ENCODE data around the gene GPA33.

Gene GPA33

DNA sequence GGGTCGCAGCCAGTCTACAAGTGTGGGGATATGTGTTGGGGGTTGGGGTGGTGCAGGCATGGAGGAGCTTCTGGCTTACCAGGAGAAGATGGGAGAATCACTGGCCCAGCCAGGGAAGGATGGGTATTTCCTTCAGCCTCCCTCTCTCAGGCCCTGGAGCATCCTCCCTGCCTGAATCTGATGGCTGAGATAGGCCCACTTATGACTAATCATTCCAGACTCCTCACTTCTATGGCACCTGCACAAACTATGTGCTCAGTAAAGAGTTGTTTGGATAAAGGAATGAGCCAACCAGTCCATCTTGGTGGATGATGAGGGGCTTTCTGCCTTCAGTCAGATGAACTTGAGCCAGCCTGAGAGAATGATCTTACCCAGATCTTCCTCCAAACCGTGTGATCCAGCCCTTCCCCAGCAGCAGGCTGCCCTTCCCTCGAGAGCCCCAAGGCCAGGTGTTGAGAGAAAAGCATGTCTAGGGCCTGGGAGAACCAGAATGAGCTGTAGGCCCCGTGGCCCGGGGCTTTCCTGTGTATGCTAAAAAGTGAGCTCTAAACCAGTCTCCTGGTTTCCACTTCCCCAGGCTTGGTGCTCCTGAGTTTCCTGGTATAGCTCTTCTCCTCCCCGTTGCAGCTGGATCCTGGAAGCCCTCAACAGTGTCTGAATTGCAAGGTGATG is 1.3 kb downstream of the GPA33 start:
- no peaks in the 10 kb centered on the region for H3K36me3 ChIP-seq (ENCODE audit: insufficient read depth, low read length)
- no peak overlapping the region for H3K4me3 ChIP-seq
- H3K27ac ChIP-seq: no peak overlapping the region
- H3K9ac ChIP-seq (ENCODE audit: insufficient read length): no peak overlapping the region
- DNase-seq (ENCODE audit: low read depth, low spot score): no peak
- H3K9me3 ChIP-seq (ENCODE audit: low read depth, low read length): no peaks in the 10 kb centered on the region
- no peak for TF ChIP-seq POLR2AphosphoS5 (IDR thresholded peaks at IDR 0.05; ENCODE audit: borderline replicate concordance, low read depth, low read length)
- no peak for TF ChIP-seq EZH2 (IDR thresholded peaks at IDR 0.05)
- TF ChIP-seq FOXP2 (optimal IDR thresholded peaks at IDR 0.05; ENCODE audit: control extremely low read depth, extremely low read length, insufficient read depth): no peak

- TF ChIP-seq EZH2 (IDR thresholded peaks at IDR 0.05) (no peak), FOXP2 (optimal IDR thresholded peaks at IDR 0.05; ENCODE audit: control extremely low read depth, extremely low read length, insufficient read depth) (no peak), POLR2AphosphoS5 (IDR thresholded peaks at IDR 0.05; ENCODE audit: borderline replicate concordance, low read depth, low read length) (no peak)
- Histone ChIP-seq H3K9ac (ENCODE audit: insufficient read length) (no peak overlapping the region), H3K9me3 (ENCODE audit: low read depth, low read length) (no peaks in the 10 kb centered on the region), H3K36me3 (ENCODE audit: insufficient read depth, low read length) (no peaks in the 10 kb centered on the region), H3K4me3 (no peak overlapping the region), H3K27ac (no peak overlapping the region)
- no peak for DNase-seq (ENCODE audit: low read depth, low spot score)
These were observed 3.4 kb downstream of the GPA33 start for GRCh38 chr1:167086768-167087167.

DNA sequence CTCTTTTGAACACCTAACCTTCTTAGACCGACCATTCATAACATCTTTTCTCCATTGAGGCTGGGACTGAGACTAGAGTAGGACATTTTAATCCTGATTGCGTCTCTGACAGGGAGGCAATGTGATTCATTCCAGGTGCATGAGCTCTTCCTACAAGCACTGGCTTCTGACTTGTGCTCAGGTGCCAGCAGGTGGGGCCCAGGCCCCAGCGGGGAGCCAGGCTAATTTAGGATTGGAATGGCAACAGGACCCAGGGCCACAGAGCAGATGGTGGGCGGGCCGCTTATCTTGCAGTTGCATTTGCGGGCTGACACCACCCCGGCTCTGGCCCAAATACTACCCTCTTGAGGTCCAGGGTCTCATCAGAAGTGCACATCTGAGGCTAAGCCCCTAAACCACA is 4.1 kb downstream of the GPA33 start:
- H3K9ac ChIP-seq (ENCODE audit: insufficient read length): no peak overlapping the region
- no peak overlapping the region for H3K27ac ChIP-seq
- H3K9me3 ChIP-seq (ENCODE audit: low read depth, low read length): no peaks in the 10 kb centered on the region
- TF ChIP-seq POLR2AphosphoS5 (IDR thresholded peaks at IDR 0.05; ENCODE audit: borderline replicate concordance, low read depth, low read length) (no peak), FOXP2 (optimal IDR thresholded peaks at IDR 0.05; ENCODE audit: control extremely low read depth, extremely low read length, insufficient read depth) (no peak), EZH2 (IDR thresholded peaks at IDR 0.05) (no peak)
- no peak for DNase-seq (ENCODE audit: low read depth, low spot score)
- no peak overlapping the region for H3K4me3 ChIP-seq
- no peaks in the 10 kb centered on the region for H3K36me3 ChIP-seq (ENCODE audit: insufficient read depth, low read length)

- Histone ChIP-seq H3K9me3 (ENCODE audit: low read depth, low read length) (no peaks in the 10 kb centered on the region), H3K4me3 (no peak overlapping the region), H3K36me3 (ENCODE audit: insufficient read depth, low read length) (no peaks in the 10 kb centered on the region), H3K27ac (no peak overlapping the region), H3K9ac (ENCODE audit: insufficient read length) (no peak overlapping the region)
- no peak for DNase-seq (ENCODE audit: low read depth, low spot score)
- TF ChIP-seq FOXP2 (optimal IDR thresholded peaks at IDR 0.05; ENCODE audit: control extremely low read depth, extremely low read length, insufficient read depth): no peak
These were observed 5.4 kb downstream of the GPA33 start for GRCh38 chr1:167084757-167085156.

- no peak for TF ChIP-seq POLR2AphosphoS5 (IDR thresholded peaks at IDR 0.05; ENCODE audit: borderline replicate concordance, low read depth, low read length)
- no peak for TF ChIP-seq FOXP2 (optimal IDR thresholded peaks at IDR 0.05; ENCODE audit: control extremely low read depth, extremely low read length, insufficient read depth)
- TF ChIP-seq EZH2 (IDR thresholded peaks at IDR 0.05): no peak
- Histone ChIP-seq H3K9me3 (ENCODE audit: low read depth, low read length) (no peaks in the 10 kb centered on the region), H3K4me3 (no peak overlapping the region), H3K27ac (no peak overlapping the region), H3K36me3 (ENCODE audit: insufficient read depth, low read length) (no peaks in the 10 kb centered on the region), H3K9ac (ENCODE audit: insufficient read length) (no peak overlapping the region)
- DNase-seq (ENCODE audit: low read depth, low spot score): no peak
These were observed 6.3 kb downstream of the GPA33 start for GRCh38 chr1:167083871-167084270.

GRCh38 chr1:167083066-167083665 is 7.0 kb downstream of the GPA33 start:
- TF ChIP-seq FOXP2 (optimal IDR thresholded peaks at IDR 0.05; ENCODE audit: control extremely low read depth, extremely low read length, insufficient read depth) (no peak), EZH2 (IDR thresholded peaks at IDR 0.05) (no peak), POLR2AphosphoS5 (IDR thresholded peaks at IDR 0.05; ENCODE audit: borderline replicate concordance, low read depth, low read length) (no peak)
- Histone ChIP-seq H3K9ac (ENCODE audit: insufficient read length) (no peak overlapping the region), H3K36me3 (ENCODE audit: insufficient read depth, low read length) (no peaks in the 10 kb centered on the region), H3K27ac (no peak overlapping the region), H3K4me3 (no peak overlapping the region), H3K9me3 (ENCODE audit: low read depth, low read length) (no peaks in the 10 kb centered on the region)
- DNase-seq (ENCODE audit: low read depth, low spot score): no peak

- no peak overlapping the region for H3K4me3 ChIP-seq
- DNase-seq (ENCODE audit: low read depth, low spot score): no peak
- no peaks in the 10 kb centered on the region for H3K36me3 ChIP-seq (ENCODE audit: insufficient read depth, low read length)
- TF ChIP-seq EZH2 (IDR thresholded peaks at IDR 0.05) (no peak), FOXP2 (optimal IDR thresholded peaks at IDR 0.05; ENCODE audit: control extremely low read depth, extremely low read length, insufficient read depth) (no peak)
- no peak overlapping the region for H3K9ac ChIP-seq (ENCODE audit: insufficient read length)
- no peak overlapping the region for H3K27ac ChIP-seq
- no peaks in the 10 kb centered on the region for H3K9me3 ChIP-seq (ENCODE audit: low read depth, low read length)
These were observed 7.6 kb downstream of the GPA33 start for GRCh38 chr1:167082511-167083027.

DNA sequence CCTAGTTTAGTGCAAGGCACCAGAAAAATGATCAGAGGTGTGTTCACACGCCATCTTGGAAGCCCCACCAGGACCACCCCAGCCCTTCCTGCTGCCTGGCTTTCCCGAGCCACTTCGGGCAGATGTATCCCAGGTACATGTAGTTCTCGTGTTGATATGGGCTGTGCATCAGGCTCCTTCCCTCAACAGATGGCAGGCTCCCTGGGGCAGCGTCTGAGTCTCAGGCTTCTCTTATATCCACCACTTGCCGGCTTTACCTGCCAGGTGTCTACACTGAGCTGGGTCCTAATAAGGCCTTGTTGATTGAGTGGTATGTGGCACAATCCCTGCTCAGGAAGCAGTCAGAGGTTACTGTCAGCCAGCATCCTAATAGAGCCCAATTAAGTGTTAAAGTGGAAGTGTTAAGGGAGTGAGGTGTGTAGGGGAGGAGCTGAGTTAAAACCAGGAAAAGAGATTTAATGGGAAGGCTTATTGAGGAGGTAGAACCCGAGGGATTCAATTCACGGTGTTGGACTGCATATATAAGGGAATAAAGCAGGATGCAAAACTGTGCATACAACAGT is 8.5 kb downstream of the GPA33 start:
- no peak for TF ChIP-seq FOXP2 (optimal IDR thresholded peaks at IDR 0.05; ENCODE audit: control extremely low read depth, extremely low read length, insufficient read depth)
- no peak for TF ChIP-seq POLR2AphosphoS5 (IDR thresholded peaks at IDR 0.05; ENCODE audit: borderline replicate concordance, low read depth, low read length)
- no peak for TF ChIP-seq EZH2 (IDR thresholded peaks at IDR 0.05)
- Histone ChIP-seq H3K4me3 (no peak overlapping the region), H3K9ac (ENCODE audit: insufficient read length) (no peak overlapping the region), H3K9me3 (ENCODE audit: low read depth, low read length) (no peaks in the 10 kb centered on the region), H3K27ac (no peak overlapping the region), H3K36me3 (ENCODE audit: insufficient read depth, low read length) (no peaks in the 10 kb centered on the region)
- no peak for DNase-seq (ENCODE audit: low read depth, low spot score)
